Mesendoderm (in vitro differentiated cells): ENCODE data around the gene POLR2L. TPM values are rescaled to one million over a fixed set of nuclear protein-coding genes. Genes with fewer than 3 reads are reported as not detected.

Experiments
- DNase-seq: peaks from one replicate; pipeline ENCODE4 v3.0.0; 2013
- H2AK5ac ChIP-seq: 2 replicates; pipeline ENCODE4 v1.6.1; 2013; ENCODE audit warnings: low read length, inconsistent platforms
- H2BK120ac ChIP-seq: 2 replicates; pipeline ENCODE4 v1.6.1; 2013; ENCODE audit warnings: low read depth, mild to moderate bottlenecking, low read length, moderate library complexity, mixed read lengths
- H2BK15ac ChIP-seq: replicated peaks from 2 replicates; pipeline ENCODE4 v1.6.1; 2013; ENCODE audit warnings: low read depth, mild to moderate bottlenecking, moderate library complexity
- H2BK5ac ChIP-seq: 2 replicates; pipeline ENCODE4 v1.6.1; 2013; ENCODE audit warnings: low read length, inconsistent platforms
- H3K18ac ChIP-seq: 2 replicates; pipeline ENCODE4 v1.6.1; 2013; ENCODE audit warnings: mild to moderate bottlenecking, low read length, mixed read lengths
- H3K23ac ChIP-seq: one replicate; pipeline ENCODE4 v1.6.1; 2013; ENCODE audit warnings: low read length
- H3K27ac ChIP-seq: 2 replicates; pipeline ENCODE4 v1.5.1; 2013; ENCODE audit warnings: low read depth, mild to moderate bottlenecking, inconsistent platforms, low read length, moderate library complexity
- H3K27me3 ChIP-seq: 2 replicates; pipeline ENCODE4 v1.6.1; 2013; ENCODE audit warnings: low read length, control low read depth, mild to moderate bottlenecking, inconsistent platforms; ENCODE audit not compliant: insufficient read depth, poor library complexity
- H3K36me3 ChIP-seq: 2 replicates; pipeline ENCODE4 v1.6.1; 2013; ENCODE audit warnings: low read length, inconsistent platforms; ENCODE audit not compliant: control insufficient read depth, insufficient read depth
- H3K4ac ChIP-seq: one replicate; pipeline ENCODE4 v1.6.1; 2013; ENCODE audit warnings: low read depth, mild to moderate bottlenecking, low read length, moderate library complexity
- H3K4me1 ChIP-seq: 2 replicates; pipeline ENCODE4 v1.6.1; 2013; ENCODE audit warnings: low read depth, low read length, inconsistent platforms; ENCODE audit not compliant: control insufficient read depth
- H3K4me2 ChIP-seq: 2 replicates; pipeline ENCODE4 v1.6.1; 2013; ENCODE audit warnings: low read length
- H3K4me3 ChIP-seq: 2 replicates; pipeline ENCODE4 v1.5.1; 2013; ENCODE audit warnings: mild to moderate bottlenecking, low read length
- H3K56ac ChIP-seq: one replicate; pipeline ENCODE4 v1.6.1; 2013; ENCODE audit warnings: low read length
- H3K79me1 ChIP-seq: 2 replicates; pipeline ENCODE4 v1.6.1; 2013; ENCODE audit warnings: low read length, inconsistent platforms
- H3K79me2 ChIP-seq: 2 replicates; pipeline ENCODE4 v1.6.1; 2013; ENCODE audit warnings: mild to moderate bottlenecking, low read length; ENCODE audit not compliant: control insufficient read depth, insufficient read depth
- H3K9ac ChIP-seq: 2 replicates; pipeline ENCODE4 v1.6.1; 2013; ENCODE audit warnings: low read length, inconsistent platforms
- H4K5ac ChIP-seq: one replicate; pipeline ENCODE4 v1.6.1; 2013; ENCODE audit warnings: low read length
- H4K8ac ChIP-seq: one replicate; pipeline ENCODE4 v1.6.1; 2013; ENCODE audit warnings: low read depth, mild to moderate bottlenecking, control low read depth, low read length, moderate library complexity
- WGBS: extraction: QIAGEN DNeasy Blood & Tissue Kit; methylation state at CpG from one replicate; pipeline ENCODE4 v1.1.7; 2013; ENCODE audit warnings: low lambda C conversion rate, missing lambda C conversion rate; ENCODE audit not compliant: insufficient coverage; ENCODE audit errors: extremely low coverage; 5-methylcytosine and 5-hydroxymethylcytosine counted together
- polyA plus RNA-seq, 2 experiments: library from polyadenylated mRNA; stranded (reverse); fragments of 200-250 nt; gene quantifications; one replicate each; pipeline ENCODE4 v1.2.3, GENCODE V29; 2013

Gene POLR2L
- 270 TPM for polyA plus RNA-seq (2013, experiment 1 of 2)
- polyA plus RNA-seq (2013, experiment 2 of 2): 276 TPM

DNA sequence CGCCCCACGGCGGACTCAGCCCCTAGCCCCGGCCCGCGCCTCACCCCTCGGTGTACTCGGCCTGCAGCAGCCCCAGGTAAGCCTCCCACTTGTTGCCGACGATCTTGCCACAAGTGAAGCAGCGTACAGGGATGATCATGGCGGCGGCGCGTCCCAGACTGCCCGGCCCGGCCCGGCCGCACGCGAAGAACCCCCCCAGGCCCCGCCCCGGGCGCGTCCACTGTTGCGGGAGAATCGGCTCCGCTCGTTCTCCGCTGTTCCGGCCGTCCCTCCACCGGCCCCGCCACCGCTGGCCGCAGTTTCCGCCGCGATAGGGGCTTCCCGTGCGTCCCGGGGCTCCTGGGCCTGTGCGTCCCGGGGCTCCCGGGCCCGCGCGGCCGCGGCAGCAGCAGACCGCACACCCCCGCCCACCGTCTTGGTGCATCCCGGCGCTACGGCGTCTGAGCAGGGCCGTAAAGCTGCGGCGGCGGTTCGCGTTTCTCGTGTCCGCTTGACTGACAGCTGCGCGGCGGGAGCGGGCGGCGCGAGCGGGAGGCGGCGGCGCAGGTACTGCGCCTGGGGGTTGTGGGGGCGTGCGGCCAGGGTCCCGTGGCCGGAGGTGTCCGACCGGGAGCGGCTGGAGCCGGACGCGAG, at the start of gene POLR2L, which contains the start of gene TSPAN4:
Gene POLR2L (minus strand): TSS at position 160 of the 633 bp plus-strand sequence. CDS start 21 bp downstream, at position 139.
Gene TSPAN4 (plus strand): TSS at position 483 of the 633 bp plus-strand sequence. CDS start 7,453 bp downstream, outside the sequence.
- Histone ChIP-seq H3K23ac (peak within 1 kb of the TSS; percentile 81), H3K4me3 (peak within 1 kb of the TSS; percentile 77), H3K4me2 (peak within 1 kb of the TSS; percentile 83), H3K18ac (peak within 1 kb of the TSS; percentile 90), H3K4ac (peak within 1 kb of the TSS; percentile 65), H4K8ac (no peak within 1 kb of the TSS), H3K79me2 (peaks cover 16% of the 10 kb centered on the region), H3K27me3 (no peaks in the 10 kb centered on the region), H3K79me1 (peaks cover 7% of the 10 kb centered on the region), H2BK5ac (peak within 1 kb of the TSS; percentile 87), H3K27ac (peak within 1 kb of the TSS; percentile 72), H3K9ac (peak within 1 kb of the TSS; percentile 90), H3K4me1 (peaks cover 5% of the 10 kb centered on the region), H2BK15ac (no peak within 1 kb of the TSS), H3K56ac (peak within 1 kb of the TSS; percentile 95), H2BK120ac (peak within 1 kb of the TSS; percentile 95), H2AK5ac (no peak within 1 kb of the TSS), H3K36me3 (peaks cover 8% of the 10 kb centered on the region), H4K5ac (no peak within 1 kb of the TSS)
- peak; percentile 94 for DNase-seq
- no CpG with 5 or more reads among the region's 87 CpGs for WGBS

DNA sequence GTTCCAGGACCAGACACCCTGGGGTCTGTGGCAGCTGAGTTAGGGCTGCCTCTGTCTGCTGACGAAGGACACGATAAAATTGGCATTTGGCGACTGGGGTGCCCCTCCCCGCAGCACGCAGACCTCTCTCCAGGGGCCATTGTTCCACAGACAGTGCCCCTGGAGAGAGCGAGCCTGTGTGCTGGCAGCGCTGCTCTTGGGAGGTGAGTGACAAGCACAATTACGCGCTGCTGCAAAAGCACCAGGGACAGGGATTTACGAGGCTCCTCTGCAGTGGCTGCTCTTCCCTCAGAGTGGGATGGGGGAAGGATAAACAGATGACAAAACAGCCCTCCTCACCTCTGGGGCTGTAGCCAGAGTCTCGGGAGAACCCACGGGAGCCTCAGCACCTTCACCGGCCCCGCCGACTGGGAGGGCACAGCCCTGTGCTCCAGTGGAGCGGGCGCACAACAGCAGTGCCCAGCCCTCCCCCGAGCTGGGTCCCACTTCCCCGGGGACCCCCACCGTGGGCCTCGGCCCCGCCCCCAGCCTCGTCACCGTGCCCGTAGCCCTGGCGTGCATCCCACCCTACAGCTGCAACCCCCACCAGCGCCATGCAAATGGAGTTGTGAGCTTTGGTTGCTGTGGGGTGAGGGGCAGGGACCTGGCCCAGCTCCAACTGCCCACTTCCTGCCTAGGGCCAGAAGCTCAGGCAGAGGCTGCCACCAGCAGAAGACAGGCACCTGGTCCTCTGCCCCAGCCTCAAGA, 48.6 kb upstream of the POLR2L start:
- no peaks in the 10 kb centered on the region for H3K79me1 ChIP-seq
- H4K8ac ChIP-seq: no peak overlapping the region
- H4K5ac ChIP-seq: no peak overlapping the region
- H3K4me3 ChIP-seq: no peak overlapping the region
- H3K23ac ChIP-seq: no peak overlapping the region
- H3K56ac ChIP-seq: peak overlapping the region; percentile 15
- no peak overlapping the region for H3K9ac ChIP-seq
- no peak overlapping the region for H3K18ac ChIP-seq
- no peak overlapping the region for H3K4me2 ChIP-seq
- H3K4me1 ChIP-seq: no peaks in the 10 kb centered on the region
- no peak overlapping the region for H2BK120ac ChIP-seq
- H3K27ac ChIP-seq: no peak overlapping the region
- no CpG with 5 or more reads among the region's 27 CpGs for WGBS
- H2BK5ac ChIP-seq: no peak overlapping the region
- H3K79me2 ChIP-seq: no peaks in the 10 kb centered on the region
- no peak for DNase-seq
- no peak overlapping the region for H2AK5ac ChIP-seq
- H2BK15ac ChIP-seq: no peak overlapping the region
- H3K4ac ChIP-seq: no peak overlapping the region
- H3K27me3 ChIP-seq: no peaks in the 10 kb centered on the region
- peaks cover 2% of the 10 kb centered on the region for H3K36me3 ChIP-seq

DNA sequence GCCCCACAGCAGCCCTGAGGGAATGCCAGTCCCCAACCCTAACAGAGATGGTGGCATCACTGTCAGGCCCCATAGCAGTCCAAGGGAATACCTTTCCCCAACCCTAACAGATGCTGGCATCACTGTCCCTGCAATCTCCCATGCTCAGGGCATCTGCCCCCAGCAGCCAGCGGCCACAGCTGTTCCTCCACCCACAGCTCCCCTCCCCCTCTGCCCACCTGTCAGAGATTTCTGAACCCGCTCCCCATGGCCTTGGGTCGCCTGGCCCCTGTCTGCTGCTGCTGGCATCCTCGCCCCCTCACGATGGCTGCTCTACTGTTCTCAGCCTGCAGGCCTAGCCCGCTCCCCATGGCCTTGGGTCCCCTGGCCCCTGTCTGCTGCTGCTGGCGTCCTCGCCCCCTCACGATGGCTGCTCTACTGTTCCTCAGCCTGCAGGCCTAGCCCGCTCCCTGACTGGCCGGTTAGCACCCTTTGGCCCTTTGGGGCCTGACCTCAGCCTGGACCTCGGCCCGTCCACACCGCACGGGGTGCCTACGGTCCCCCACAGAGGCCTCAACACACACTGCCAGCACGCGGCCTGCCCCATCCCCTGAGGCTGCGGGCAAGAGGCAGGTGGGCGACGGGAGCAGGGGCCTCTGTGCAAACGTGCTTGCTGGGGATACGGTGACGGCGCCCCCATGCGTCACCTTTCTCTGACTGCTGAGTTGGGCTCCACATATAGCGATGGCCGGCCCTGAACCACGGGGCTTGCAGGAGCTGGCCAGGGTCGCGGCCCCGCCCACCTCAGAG, 47.6 kb upstream of the POLR2L start:
- DNase-seq: no peak
- H3K4ac ChIP-seq: no peak overlapping the region
- no peak overlapping the region for H3K9ac ChIP-seq
- no peak overlapping the region for H3K4me2 ChIP-seq
- no peaks in the 10 kb centered on the region for H3K79me1 ChIP-seq
- H3K56ac ChIP-seq: no peak overlapping the region
- peaks cover 2% of the 10 kb centered on the region for H3K36me3 ChIP-seq
- H3K27ac ChIP-seq: no peak overlapping the region
- H2BK5ac ChIP-seq: no peak overlapping the region
- H3K18ac ChIP-seq: no peak overlapping the region
- no peak overlapping the region for H2BK120ac ChIP-seq
- H3K27me3 ChIP-seq: no peaks in the 10 kb centered on the region
- H4K8ac ChIP-seq: no peak overlapping the region
- no peak overlapping the region for H2BK15ac ChIP-seq
- no peak overlapping the region for H3K23ac ChIP-seq
- H3K4me1 ChIP-seq: no peaks in the 10 kb centered on the region
- H4K5ac ChIP-seq: no peak overlapping the region
- H3K79me2 ChIP-seq: no peaks in the 10 kb centered on the region
- H2AK5ac ChIP-seq: no peak overlapping the region
- no peak overlapping the region for H3K4me3 ChIP-seq
- WGBS: no CpG with 5 or more reads among the region's 32 CpGs

DNA sequence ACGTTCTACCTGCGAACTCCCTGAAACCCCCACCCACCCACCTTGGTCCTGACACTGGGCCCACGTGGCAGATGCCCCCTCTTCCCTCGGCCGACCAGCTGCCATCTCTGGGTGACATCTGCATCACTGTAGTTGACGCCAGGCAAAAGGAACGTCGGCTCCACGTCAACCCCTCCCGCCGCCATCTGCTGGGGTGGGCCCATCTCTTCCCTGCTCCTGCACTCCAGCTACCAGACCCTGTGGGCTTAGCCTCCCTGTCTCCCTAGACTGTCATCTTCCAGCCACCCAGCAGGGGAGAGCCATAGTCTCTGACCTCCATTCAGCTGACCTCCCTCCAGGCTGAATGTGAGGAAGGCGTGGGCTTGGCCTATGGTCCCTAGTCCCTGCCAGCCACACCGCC, 46.9 kb upstream of the POLR2L start:
- H3K56ac ChIP-seq: no peak overlapping the region
- H3K4me2 ChIP-seq: no peak overlapping the region
- H3K4ac ChIP-seq: no peak overlapping the region
- DNase-seq: no peak
- no peak overlapping the region for H2BK120ac ChIP-seq
- H2AK5ac ChIP-seq: no peak overlapping the region
- peaks cover 2% of the 10 kb centered on the region for H3K36me3 ChIP-seq
- H4K8ac ChIP-seq: no peak overlapping the region
- H3K18ac ChIP-seq: no peak overlapping the region
- H2BK15ac ChIP-seq: no peak overlapping the region
- no peaks in the 10 kb centered on the region for H3K27me3 ChIP-seq
- no peak overlapping the region for H2BK5ac ChIP-seq
- H4K5ac ChIP-seq: no peak overlapping the region
- H3K79me1 ChIP-seq: no peaks in the 10 kb centered on the region
- no peak overlapping the region for H3K27ac ChIP-seq
- no peak overlapping the region for H3K23ac ChIP-seq
- no peak overlapping the region for H3K9ac ChIP-seq
- H3K4me3 ChIP-seq: no peak overlapping the region
- no peaks in the 10 kb centered on the region for H3K79me2 ChIP-seq
- no peaks in the 10 kb centered on the region for H3K4me1 ChIP-seq
- WGBS: no CpG with 5 or more reads among the region's 13 CpGs

DNA sequence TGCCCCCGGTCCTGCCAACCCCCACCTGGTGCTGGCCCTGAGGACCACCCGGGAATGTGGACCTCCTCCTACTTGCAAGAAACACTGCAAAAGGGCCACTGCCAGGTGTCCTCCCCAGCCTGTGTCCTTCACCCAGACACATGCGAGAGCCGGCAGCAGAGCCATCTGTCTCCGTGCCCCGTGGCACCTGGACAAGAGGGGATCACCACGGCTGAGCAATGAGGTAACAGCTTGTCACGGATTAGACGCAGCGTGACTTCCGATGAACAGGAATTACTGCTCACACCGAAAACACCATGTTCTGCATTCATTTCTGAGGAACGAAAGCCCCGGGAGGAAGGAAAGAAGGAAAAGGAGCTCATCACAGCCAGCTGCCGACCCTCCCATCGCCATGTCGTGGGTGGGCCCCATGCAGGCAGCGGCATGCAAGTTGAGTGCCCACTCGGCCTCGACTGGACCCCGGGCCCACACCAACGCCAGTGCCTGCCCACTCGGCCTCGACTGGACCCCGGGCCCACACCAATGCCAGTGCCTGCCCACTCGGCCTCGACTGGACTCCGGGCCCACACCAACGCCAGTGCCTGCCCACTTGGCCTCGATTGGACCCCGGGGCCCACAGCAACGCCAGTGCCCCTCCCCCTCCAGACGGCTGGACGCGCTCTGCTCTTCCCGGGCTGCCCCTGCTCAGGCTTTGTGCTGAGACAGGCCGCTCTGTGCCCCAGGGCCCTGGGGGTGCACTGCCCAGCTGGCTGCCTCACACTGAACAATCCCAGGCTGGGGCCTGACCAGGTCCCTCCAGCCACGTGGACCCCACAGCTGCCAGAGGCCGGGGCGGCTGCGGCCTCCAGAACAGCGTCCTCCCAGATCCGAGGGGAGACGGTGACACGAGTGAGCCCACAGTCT, 46.2 kb upstream of the POLR2L start:
- Histone ChIP-seq H3K4me3 (no peak overlapping the region), H2BK15ac (no peak overlapping the region), H3K79me1 (no peaks in the 10 kb centered on the region), H3K79me2 (no peaks in the 10 kb centered on the region), H4K8ac (no peak overlapping the region), H3K56ac (no peak overlapping the region), H3K36me3 (peaks cover 2% of the 10 kb centered on the region), H3K4me2 (no peak overlapping the region), H3K27ac (no peak overlapping the region), H3K23ac (no peak overlapping the region), H2BK5ac (no peak overlapping the region), H2BK120ac (no peak overlapping the region), H4K5ac (no peak overlapping the region), H3K4me1 (no peaks in the 10 kb centered on the region), H3K27me3 (no peaks in the 10 kb centered on the region), H3K18ac (no peak overlapping the region), H3K4ac (no peak overlapping the region), H2AK5ac (no peak overlapping the region), H3K9ac (no peak overlapping the region)
- WGBS: no CpG with 5 or more reads among the region's 45 CpGs
- no peak for DNase-seq
